Measurements from ENCODE around the gene PNPLA8. TPM values are rescaled to one million over a fixed set of nuclear protein-coding genes. Genes with fewer than 3 reads are reported as not detected.
"Not testable (repeated sequence)": the region's sequence is repeated elsewhere in the genome, so short reads cannot be mapped to it uniquely, and the experiment has no call there.

PNPLA8 gene
- total RNA-seq, 2 donors from 2014 or later, result 19.2 to 26.2 TPM

GRCh38 chr7:108548141-108548896 lies 22.4 kb upstream of the PNPLA8 start:
- H3K27me3 Mint-ChIP-seq; H3K4me1 Mint-ChIP-seq; H3K27ac Mint-ChIP-seq; H3K4me3 Mint-ChIP-seq; H3K9me3 Mint-ChIP-seq; ATAC-seq (replicated peaks); H3K36me3 Mint-ChIP-seq (ENCODE audit: low read depth): not testable (repeated sequence)

GRCh38 chr7:108541478-108541877 lies 15.5 kb upstream of the PNPLA8 start:
- no peaks in the 10 kb centered on the region for H3K27me3 Mint-ChIP-seq
- no peak overlapping the region for H3K27ac Mint-ChIP-seq
- no peaks in the 10 kb centered on the region for H3K36me3 Mint-ChIP-seq (ENCODE audit: low read depth)
- H3K9me3 Mint-ChIP-seq, result no peaks in the 10 kb centered on the region
- H3K4me1 Mint-ChIP-seq, result no peaks in the 10 kb centered on the region
- no peak overlapping the region for H3K4me3 Mint-ChIP-seq
- ATAC-seq (replicated peaks), result no peak

GRCh38 chr7:108538685-108539084 lies 12.8 kb upstream of the PNPLA8 start:
- ATAC-seq (replicated peaks); H3K4me1 Mint-ChIP-seq; H3K4me3 Mint-ChIP-seq; H3K36me3 Mint-ChIP-seq (ENCODE audit: low read depth); H3K9me3 Mint-ChIP-seq; H3K27ac Mint-ChIP-seq; H3K27me3 Mint-ChIP-seq: not testable (repeated sequence)

GRCh38 chr7:108538236-108538635 lies 12.3 kb upstream of the PNPLA8 start:
- not testable (repeated sequence) for H3K27me3 Mint-ChIP-seq; H3K27ac Mint-ChIP-seq; ATAC-seq (replicated peaks); H3K4me3 Mint-ChIP-seq; H3K36me3 Mint-ChIP-seq (ENCODE audit: low read depth); H3K4me1 Mint-ChIP-seq; H3K9me3 Mint-ChIP-seq

- H3K36me3 Mint-ChIP-seq (ENCODE audit: low read depth), result no peaks in the 10 kb centered on the region
- no peak overlapping the region for H3K27ac Mint-ChIP-seq
- H3K4me3 Mint-ChIP-seq, result no peak overlapping the region
- no peaks in the 10 kb centered on the region for H3K4me1 Mint-ChIP-seq
- H3K27me3 Mint-ChIP-seq, result no peaks in the 10 kb centered on the region
- H3K9me3 Mint-ChIP-seq, result no peaks in the 10 kb centered on the region
- no peak for ATAC-seq (replicated peaks)
These were observed 11.3 kb upstream of the PNPLA8 start for GRCh38 chr7:108537229-108537628.

DNA sequence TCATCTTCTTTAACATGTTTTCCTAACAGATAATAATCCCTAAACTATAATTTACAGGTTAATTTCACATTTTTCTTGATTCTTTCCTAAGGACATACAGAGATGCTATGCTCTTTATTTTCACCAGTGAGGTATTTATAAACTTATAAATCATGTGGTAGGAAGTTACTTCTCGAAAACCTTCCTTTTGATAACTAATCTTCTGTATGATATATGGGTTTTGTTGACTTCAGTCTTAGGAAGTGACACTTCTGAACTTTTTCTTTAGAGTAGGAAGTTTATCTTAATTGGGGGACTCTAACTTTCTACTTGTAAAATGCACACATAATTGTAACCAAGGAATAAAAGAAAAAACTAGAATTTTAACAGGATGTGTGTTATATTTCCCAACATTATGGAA lies 9.8 kb upstream of the PNPLA8 start:
- no peak for ATAC-seq (replicated peaks)
- Mint-ChIP-seq H3K4me3 (no peak overlapping the region), H3K27ac (no peak overlapping the region), H3K9me3 (no peaks in the 10 kb centered on the region), H3K27me3 (no peaks in the 10 kb centered on the region), H3K4me1 (no peaks in the 10 kb centered on the region), H3K36me3 (ENCODE audit: low read depth) (no peaks in the 10 kb centered on the region)

DNA sequence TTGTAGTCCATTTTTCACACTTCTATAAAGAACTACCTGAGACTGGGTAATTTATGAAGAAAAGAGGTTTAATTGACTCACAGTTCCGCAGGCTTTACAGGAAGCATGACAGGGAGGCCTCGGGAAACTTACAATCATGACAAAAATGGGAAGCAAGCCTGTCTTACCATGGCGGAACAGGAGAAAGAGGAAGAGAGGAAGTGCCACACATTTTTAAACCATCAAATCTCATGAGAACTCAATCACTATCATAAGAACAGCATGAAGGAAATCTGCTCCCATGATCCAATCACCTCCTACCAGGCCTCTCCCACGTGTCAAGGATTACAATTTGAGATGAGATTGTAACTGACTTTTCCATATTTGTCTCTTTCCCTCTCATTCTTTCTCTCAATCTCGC lies 9.3 kb upstream of the PNPLA8 start:
- Mint-ChIP-seq H3K27ac (no peak overlapping the region), H3K27me3 (no peaks in the 10 kb centered on the region), H3K36me3 (ENCODE audit: low read depth) (no peaks in the 10 kb centered on the region), H3K4me1 (no peaks in the 10 kb centered on the region), H3K4me3 (no peak overlapping the region), H3K9me3 (no peaks in the 10 kb centered on the region)
- ATAC-seq (replicated peaks), result no peak

GRCh38 chr7:108533712-108534111 lies 7.8 kb upstream of the PNPLA8 start:
- Mint-ChIP-seq H3K9me3 (no peaks in the 10 kb centered on the region), H3K4me3 (no peak overlapping the region), H3K27ac (no peak overlapping the region), H3K27me3 (no peaks in the 10 kb centered on the region), H3K4me1 (no peaks in the 10 kb centered on the region), H3K36me3 (ENCODE audit: low read depth) (no peaks in the 10 kb centered on the region)
- ATAC-seq (replicated peaks), result no peak

DNA sequence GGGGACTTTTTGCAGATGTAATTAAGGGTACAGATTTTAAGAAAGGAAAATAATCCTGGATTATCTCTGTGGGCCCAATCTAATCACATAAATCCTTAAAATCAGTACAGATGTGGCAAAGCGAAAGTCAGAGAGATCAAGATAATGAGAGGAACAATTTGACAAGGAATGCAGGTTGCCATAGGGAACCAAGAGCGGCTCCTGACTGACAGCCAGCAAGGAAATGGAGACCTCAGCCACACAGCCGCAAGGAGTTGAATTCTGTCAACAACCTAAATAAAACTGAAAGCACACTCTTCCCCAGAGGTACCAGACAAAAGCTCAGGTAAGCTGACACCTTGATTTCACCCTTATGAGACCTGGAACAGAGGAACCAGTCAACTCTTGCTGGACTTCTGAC lies 3.4 kb upstream of the PNPLA8 start:
- ATAC-seq (replicated peaks), result no peak
- Mint-ChIP-seq H3K4me3 (no peak overlapping the region), H3K27me3 (no peaks in the 10 kb centered on the region), H3K27ac (no peak overlapping the region), H3K4me1 (peaks cover 7% of the 10 kb centered on the region), H3K36me3 (ENCODE audit: low read depth) (peaks cover 14% of the 10 kb centered on the region), H3K9me3 (no peaks in the 10 kb centered on the region)

DNA sequence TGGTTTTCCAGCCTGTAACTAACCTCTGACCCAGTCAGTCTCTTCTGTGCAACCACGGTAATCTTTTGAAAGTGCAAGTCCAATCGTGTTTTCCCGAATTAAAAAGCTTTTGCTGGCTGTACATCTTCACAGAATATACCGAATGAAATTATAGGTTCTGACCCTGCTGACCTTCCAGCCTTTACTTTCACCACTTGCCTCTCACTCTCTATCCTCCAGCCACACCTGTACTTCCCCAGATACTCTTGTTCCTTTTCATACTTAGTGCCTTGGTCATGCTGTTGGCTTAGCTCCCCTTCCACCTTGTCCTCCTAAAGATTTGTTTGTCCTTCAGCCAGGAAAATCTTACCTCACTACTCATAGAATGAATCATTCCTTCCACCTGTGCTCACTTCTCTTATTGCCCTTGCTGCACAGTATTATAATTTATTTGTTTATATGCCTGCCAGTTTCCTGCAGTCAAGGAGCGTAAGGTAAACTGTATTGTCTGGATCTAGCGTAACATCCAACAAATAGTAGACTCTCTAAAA lies 2.3 kb upstream of the PNPLA8 start:
- Mint-ChIP-seq H3K27ac (peak overlapping the region; percentile 35), H3K27me3 (no peaks in the 10 kb centered on the region), H3K4me3 (peak overlapping the region; percentile 15), H3K36me3 (ENCODE audit: low read depth) (peaks cover 23% of the 10 kb centered on the region), H3K4me1 (peaks cover 17% of the 10 kb centered on the region), H3K9me3 (no peaks in the 10 kb centered on the region)
- ATAC-seq (replicated peaks), result no peak

DNA sequence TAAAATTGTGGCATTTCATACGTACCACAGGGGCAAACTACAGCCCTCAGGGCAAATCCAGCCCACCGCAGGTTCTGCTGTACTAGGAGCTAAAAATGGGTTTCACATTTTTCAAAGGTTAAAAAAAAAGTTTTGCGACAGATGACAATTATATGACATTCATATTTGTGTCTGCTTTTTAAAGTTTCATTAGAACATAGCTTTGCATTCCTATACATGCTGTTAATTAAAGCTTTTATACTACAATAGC lies 758 bp upstream of the PNPLA8 start:
- Mint-ChIP-seq H3K27ac (peak overlapping the region; percentile 100), H3K36me3 (ENCODE audit: low read depth) (peaks cover 34% of the 10 kb centered on the region), H3K4me1 (peaks cover 23% of the 10 kb centered on the region), H3K9me3 (no peaks in the 10 kb centered on the region), H3K27me3 (no peaks in the 10 kb centered on the region), H3K4me3 (peak overlapping the region; percentile 100)
- ATAC-seq (replicated peaks), result no peak

GRCh38 chr7:108525327-108525984 lies 479 bp downstream of the PNPLA8 start:
- Mint-ChIP-seq H3K36me3 (ENCODE audit: low read depth) (peaks cover 46% of the 10 kb centered on the region), H3K27me3 (no peaks in the 10 kb centered on the region), H3K9me3 (no peaks in the 10 kb centered on the region), H3K4me3 (peak overlapping the region; percentile 100), H3K4me1 (peaks cover 30% of the 10 kb centered on the region), H3K27ac (peak overlapping the region; percentile 100)
- peak; percentile 52 for ATAC-seq (replicated peaks)

DNA sequence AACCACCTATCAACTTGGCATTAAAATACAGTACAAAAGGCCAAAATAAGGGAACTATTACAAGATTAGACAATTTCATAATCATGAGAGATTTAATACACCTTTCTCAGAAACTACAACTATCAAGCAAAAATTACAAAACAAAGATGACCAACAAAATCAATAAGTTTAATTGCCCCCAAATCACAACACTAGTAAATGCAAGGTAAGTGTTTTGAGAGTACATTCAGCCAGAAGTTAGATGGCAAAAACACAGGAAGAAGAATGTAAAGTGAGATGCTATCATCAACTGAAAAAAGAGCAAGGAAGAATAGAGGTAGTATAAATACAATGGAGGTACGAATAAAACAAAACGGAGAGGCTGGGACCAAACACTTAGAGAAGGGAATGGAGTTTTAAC lies 3.2 kb downstream of the PNPLA8 start:
- Mint-ChIP-seq H3K4me3 (peak overlapping the region; percentile 100), H3K4me1 (peaks cover 31% of the 10 kb centered on the region), H3K9me3 (no peaks in the 10 kb centered on the region), H3K36me3 (ENCODE audit: low read depth) (peaks cover 72% of the 10 kb centered on the region), H3K27me3 (no peaks in the 10 kb centered on the region), H3K27ac (peak overlapping the region; percentile 65)
- no peak for ATAC-seq (replicated peaks)

DNA sequence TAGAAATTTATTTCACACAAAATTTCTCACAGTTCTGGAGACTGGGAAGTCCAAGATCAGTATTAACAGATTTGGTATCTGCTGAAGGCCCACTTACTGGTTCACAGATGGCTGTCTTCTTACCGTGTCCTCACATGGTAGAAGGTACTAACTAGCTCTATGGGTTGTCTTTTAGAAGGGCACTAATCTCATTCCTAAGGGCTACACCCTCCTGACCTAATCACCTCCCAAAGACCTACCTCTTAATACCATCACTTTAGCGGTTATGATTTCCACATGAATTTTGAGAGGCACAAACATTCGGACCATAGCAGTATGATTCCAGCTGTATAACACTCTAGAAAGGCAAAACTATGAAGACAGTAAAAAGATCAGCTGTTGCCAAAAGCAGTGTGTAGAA lies 8.0 kb downstream of the PNPLA8 start:
- H3K9me3 Mint-ChIP-seq, result no peaks in the 10 kb centered on the region
- no peak for ATAC-seq (replicated peaks)
- H3K36me3 Mint-ChIP-seq (ENCODE audit: low read depth), result peaks cover 91% of the 10 kb centered on the region
- no peaks in the 10 kb centered on the region for H3K27me3 Mint-ChIP-seq
- H3K4me3 Mint-ChIP-seq, result no peak overlapping the region
- H3K4me1 Mint-ChIP-seq, result peaks cover 17% of the 10 kb centered on the region
- H3K27ac Mint-ChIP-seq, result no peak overlapping the region

DNA sequence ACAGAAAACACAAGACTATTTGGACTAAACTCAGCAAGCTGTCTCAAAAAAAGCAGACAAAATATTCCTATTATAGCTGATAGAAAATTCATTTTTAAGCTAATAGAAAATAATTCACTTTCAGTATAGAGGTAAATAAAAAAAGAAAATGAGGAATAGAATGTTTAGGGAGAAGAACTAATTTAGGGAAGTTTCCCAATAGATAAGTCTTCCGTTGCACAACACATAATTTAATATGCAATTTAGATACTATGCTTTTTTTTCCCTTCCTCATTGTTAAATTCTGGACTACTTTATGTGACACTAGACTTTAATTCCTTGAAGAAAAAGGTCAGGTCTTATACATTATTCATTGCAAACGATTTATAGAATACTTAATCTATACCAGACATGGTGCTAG lies 10.3 kb downstream of the PNPLA8 start:
- Mint-ChIP-seq H3K9me3 (no peaks in the 10 kb centered on the region), H3K36me3 (ENCODE audit: low read depth) (peaks cover 87% of the 10 kb centered on the region), H3K27me3 (no peaks in the 10 kb centered on the region), H3K4me1 (peaks cover 6% of the 10 kb centered on the region), H3K4me3 (no peak overlapping the region), H3K27ac (no peak overlapping the region)
- no peak for ATAC-seq (replicated peaks)

Data from activated T-helper 17 cell treated with anti-CD3 and anti-CD28 coated beads, Interleukin-2, amount 50 U/mL, for 72 hours (primary cell).